ENCODE measurements around the gene FIBP.

Gene FIBP

DNA sequence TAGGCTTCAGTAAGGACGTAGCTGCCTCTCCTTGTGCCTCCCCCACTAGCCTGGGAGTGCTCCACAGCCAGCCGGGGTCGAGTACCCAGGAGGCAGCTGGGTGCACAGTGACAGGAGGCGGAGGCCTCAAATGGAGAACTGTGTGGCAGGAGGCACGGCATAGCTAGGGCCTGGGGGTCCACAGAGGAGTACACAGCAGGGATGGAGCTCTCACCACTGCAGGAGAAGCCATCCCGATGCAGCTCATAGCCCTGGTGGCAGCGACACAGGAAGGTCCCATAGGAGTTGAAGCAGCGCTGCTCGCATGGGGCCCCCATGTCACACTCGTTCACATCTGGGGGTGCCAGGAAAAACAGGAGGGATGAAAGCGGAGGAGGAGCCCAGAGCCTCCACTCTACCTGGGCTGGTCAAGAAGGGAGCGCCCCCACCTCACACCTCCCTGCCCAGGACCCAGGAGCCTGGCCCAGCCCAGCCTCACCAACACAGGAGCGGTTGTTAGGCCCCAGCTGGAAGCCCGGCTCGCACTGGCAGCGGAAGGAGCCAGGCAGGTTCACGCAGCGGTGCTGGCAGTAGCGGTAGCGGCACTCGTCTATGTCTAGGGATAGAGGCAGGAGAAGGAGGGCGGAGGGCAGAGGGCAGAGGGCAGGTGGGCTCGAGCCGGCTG, 18.5 kb downstream of the FIBP start:
- no peak for DNase-seq

DNA sequence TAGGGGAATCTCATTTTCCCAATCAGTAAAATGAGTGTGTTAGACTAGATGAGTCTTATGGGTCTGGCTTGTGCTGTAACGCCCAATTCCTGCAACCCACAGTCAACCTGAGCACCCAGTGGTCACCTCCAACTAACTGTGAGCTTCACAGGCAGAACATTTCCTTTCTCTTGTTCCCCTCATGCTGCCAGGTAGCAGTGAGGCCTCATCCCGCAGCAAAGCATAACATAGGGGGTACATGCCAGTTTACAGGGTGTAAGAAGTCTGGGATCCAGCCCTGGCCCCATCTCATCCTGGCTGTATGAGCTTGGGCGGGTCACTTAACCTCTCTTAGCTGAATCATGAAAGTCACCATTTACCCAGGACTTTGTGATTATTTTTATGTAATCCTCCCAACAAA, 19.4 kb downstream of the FIBP start:
- no peak for DNase-seq

DNA sequence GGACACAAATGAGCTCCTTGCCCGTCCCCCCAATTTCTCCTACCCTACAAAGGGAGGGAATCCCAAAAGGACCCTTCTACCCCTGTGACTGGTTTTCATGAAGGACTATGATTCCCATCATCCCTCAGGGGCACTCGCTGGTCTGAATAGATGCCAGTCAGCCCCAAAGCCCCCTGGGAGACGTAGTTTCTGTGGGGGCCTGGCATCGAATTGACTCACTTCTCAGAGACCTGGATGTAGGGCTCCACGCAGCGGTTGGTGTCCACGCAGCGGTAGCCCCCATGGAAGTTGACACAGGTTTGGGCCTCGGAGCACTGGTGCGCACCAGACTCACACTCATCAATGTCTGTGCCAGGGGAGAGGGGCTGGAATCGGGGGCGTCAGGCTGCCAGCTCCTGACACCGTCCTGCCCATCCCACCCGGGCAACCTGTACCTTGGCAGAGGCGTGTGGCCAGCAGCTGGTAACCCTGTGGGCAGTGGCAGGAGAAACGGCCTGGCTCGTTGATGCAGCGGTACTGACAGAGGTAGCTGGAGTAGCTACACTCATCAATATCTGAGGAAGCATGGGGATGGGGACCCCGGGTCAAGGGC, 20.1 kb downstream of the FIBP start:
- peak; percentile 64 for DNase-seq

DNA sequence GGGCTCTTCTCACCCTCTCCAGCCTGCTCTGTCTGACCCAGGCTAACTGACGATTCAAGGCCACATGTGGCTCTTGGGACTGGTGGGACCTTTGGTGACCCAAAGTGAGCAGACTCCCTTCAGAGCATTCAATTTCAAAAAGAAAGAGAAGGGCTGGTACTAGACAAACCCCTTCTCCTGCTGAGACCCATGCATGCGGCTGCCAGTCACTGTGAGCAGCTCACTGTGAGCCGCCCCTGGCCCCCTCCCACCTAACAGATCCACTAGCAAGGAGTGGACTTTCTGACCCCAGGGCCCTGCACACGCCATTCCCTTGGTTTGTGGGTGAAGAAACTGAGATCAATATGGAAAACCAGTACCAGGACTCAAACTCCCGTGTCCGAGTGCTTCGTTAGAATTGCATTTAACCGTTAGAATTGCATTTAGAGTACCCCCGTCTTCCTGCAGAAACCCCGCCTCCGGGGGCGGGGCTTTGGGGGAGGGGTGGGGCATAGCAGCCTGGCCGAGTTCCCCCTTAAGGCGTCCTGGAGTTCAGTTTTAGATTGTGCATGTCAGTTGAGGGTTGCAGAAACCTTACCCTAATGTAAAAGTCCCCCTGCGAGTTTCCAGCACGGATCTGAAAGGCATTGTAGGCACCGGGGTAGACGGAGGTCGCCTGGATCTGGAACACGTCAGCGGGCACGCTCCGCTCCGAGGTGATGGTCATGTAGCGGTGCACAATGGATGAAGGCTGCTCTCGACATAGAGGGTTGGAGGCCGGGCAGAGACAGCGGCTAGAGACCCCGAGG, 20.8 kb downstream of the FIBP start:
- DNase-seq: peak; percentile 48

DNA sequence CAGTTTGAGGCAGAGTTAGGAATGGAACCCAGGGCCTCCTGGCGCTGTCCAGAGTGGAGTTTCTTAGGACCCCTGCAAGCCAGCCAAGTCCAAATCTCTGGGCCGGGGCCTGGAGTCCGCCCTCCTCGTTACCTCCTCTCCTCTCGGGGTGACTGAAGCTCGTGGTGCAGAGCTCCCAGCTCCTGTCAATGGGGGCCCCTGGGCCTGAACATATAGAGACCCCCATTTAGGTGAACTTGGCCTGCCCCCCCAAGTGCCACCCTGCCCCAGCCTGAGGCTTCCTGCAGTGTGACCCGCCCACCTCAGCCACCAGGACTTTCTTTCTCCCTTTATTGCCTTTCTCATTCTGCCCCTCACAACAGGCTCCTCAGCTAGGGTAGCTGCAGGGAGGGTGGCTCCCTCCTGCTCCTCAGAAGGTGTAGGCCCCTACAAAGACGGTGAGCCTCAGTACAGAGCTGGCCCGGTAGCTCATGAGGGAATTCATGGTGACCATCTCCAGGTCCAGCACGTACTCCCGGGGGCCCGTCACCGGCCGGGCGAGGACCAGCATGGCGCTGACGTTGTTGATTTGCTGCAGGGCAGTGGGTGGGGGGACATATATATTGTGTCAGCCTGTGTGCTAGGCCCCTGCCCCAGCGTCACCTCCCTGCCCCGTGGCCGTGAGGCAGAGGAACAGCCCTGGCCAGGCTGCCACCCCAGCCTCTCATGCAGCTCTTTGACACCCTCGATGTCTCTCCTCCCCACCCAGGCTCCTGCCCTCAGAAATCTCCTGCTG, 21.6 kb downstream of the FIBP start:
- no peak for DNase-seq

DNA sequence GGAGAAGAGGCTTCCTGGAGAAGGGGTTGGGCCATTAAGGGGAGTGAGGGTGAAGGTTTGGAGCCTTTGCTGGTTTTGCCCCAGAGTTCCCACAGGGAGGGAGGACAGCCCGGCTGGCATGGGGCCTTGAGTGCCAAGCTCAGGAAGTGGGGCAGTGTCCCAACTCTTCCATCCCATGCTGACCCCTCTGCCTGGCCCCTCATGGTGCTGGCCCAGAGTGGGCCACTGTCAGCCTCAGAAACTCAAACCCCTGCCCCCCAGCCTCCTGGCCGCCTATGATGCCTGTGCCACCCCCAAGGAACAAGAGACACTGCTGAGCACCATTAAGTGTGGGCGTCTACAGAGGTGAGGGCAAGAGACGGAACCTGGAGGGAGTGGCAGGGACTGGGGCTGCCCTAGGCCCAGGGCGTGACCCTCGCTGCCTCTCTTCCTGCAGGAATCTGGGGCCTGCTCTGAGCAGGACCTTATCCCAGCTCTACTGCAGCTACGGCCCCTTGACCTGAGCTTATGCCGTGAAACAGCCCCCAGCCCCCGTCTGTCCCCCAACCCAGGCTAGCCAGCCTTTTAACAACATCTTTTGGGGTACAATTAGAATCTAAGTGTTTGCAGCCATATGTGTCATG, 22.6 kb downstream of the FIBP start:
- DNase-seq: no peak

DNA sequence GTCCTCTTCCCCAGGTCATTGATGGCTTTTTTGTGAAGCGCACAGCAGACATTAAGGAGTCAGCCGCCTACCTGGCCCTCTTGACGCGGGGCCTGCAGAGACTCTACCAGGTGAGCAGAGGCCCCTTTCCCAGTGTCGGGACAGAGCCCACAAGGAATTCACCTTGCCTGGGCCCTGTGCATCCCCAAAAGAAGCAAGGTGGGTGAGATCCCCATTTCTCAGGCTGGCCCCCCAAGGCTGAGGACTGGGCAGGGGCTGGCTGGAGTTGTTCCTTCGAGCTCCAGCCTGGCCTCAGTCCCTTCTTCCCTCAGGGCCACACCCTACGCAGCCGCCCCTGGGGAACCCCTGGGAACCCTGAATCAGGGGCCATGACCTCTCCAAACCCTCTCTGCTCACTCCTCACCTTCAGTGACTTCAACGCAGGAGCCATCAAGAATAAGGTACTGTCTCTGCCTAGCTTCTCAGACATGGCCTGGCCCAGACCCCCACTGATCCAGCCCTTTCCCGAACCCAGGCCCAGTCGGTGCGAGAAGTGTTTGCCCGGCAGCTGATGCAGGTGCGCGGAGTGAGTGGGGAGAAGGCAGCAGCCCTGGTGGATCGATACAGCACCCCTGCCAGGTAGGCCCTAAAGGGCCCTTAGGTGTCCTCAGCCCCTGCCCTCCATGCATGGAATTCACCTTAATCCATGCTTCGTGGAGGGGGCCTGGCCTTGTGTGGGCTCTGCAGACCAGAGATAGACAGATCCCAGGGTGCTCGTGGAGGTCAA, 23.4 kb downstream of the FIBP start:
- no peak for DNase-seq

DNA sequence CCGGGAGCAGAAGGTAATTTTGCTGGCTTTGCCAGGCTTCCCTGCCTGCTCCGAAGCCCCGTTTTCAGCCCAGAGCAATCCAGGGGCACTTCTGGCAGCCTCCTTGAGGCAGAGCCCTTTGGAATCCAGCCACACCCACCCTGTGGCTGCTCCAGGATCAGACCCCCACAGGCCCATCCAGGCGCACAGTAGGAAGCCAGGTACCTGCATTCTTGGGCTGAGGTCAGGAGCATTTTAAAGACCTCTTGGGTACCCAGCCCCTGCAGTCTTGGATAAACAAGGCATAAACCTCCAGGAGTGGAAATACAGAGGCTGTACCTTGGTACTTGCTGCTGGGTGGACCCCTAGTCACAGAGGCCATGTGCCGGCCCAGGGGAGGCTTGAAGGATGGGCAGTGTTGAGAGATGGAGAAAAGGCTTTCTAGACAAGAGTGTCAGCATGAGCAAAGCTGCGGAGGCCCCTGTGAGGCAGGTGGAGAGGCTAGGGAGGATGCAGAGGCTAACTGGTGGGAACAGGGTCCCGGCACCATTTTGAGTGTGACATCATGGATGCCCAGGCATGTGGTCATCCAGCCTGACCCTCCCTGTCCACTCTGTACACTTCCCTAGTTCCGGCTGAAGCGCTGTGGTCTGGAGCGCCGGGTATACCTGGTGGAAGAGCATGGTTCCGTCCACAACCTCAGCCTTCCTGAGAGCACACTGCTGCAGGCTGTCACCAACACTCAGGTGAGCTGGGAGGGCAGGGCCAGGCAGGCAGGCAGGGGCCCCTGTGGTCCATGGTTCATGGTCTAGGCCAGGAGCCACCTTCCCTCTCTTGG, 24.2 kb downstream of the FIBP start:
- no peak for DNase-seq

DNA sequence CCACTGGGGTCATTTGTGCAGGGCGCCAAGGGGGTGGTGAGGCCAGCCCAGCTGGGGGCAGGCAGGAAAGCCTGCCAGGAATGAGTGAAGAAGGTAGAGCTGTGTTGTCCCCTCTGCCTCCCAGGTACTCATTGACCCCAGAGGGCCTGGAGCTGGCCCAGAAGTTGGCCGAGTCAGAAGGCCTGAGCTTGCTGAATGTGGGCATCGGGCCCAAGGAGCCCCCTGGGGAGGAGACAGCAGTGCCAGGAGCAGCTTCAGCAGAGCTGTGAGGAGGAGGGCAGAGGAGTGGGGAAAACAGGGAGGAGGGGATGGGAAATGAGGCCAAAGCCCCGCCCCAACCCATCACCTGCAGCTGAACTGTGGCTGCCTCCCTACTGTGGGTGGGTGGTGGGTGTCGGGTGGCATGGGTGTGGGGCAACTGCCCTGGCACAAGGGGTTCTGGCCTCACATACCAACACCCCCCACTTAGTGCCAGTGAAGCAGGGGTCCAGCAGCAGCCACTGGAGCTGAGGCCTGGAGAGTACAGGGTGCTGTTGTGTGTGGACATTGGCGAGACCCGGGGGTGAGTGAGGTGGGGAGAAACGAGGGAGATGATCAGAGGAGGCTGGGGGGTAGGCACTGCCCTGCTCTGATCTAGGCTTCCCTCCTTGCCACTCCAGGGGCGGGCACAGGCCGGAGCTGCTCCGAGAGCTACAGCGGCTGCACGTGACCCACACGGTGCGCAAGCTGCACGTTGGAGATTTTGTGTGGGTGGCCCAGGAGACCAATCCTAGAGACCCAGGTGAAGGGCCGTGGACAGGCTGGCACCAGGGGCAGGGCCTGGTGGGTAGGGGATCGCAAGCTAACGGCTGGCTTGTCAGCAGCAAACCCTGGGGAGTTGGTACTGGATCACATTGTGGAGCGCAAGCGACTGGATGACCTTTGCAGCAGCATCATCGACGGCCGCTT, 25.1 kb downstream of the FIBP start:
- no peak for DNase-seq

DNA sequence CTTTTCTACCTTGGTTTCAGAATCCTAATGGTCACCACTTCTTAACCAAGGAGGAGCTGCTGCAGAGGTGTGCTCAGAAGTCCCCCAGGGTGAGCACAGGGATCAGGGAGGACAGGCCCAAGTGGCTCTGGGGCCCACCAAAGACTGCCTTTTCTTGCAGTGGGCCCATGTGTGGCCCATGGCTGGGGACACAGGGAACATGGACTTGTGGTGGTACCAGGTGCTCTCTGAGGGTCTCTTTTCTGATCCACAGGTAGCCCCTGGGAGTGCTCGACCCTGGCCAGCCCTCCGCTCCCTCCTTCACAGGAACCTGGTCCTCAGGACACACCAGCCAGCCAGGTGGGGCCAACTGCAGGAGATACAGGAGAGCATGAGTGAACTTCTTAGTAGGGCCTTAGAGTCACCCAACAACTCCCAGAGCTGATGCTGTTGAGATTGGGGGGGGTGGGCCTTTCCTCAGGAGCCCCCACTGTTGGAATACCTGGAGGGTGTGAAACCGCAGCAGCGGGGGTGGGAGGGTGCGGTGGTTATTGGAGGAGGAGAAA, 26.0 kb downstream of the FIBP start:
- DNase-seq: no peak

DNA sequence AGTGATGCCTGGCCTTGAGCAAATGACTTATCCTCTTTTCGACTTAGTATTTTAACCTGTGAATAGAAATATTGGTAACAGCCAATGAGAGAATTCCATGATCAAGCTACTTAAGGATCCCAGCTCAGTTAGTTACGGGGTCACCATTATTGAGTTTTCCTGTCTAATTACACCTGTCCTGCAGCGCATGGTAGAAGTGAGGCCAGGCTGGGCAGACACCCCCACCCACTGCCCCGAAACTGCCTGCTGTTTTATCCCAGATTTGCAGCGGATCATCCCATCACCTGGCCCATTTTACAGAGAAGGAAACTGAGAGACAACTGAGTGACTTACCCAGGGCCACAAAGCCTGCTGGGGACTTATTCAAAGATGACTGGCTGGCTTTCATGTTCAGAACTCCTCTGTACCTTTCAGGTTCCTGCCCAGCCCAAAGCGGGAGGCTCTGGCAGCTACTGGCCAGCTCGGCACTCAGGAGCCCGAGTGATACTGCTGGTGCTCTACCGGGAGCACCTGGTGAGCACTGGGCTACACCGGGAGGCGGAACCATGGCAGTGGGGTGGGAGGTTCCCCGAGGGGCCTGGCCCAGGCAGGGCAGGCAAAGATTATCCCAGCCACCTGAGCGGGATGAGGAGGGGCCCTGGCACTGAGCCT, 26.6 kb downstream of the FIBP start:
- no peak for DNase-seq

DNA sequence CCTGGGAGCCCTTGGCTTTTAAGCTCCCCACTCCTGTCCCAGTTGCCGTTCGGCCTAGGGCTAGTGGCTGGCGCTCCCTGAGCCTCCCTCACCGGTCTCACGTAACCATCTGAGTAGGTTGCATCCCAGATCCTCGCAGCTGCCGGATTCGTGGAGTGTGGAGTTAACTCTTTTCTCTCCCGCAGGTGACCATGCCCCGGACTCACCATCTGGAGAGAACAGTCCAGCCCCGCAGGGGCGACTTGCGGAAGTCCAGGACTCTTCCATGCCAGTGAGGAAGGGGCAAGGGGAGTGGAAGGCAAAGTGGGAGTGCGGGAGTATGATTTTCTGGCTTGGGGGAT, 27.1 kb downstream of the FIBP start:
- DNase-seq: no peak

DNA sequence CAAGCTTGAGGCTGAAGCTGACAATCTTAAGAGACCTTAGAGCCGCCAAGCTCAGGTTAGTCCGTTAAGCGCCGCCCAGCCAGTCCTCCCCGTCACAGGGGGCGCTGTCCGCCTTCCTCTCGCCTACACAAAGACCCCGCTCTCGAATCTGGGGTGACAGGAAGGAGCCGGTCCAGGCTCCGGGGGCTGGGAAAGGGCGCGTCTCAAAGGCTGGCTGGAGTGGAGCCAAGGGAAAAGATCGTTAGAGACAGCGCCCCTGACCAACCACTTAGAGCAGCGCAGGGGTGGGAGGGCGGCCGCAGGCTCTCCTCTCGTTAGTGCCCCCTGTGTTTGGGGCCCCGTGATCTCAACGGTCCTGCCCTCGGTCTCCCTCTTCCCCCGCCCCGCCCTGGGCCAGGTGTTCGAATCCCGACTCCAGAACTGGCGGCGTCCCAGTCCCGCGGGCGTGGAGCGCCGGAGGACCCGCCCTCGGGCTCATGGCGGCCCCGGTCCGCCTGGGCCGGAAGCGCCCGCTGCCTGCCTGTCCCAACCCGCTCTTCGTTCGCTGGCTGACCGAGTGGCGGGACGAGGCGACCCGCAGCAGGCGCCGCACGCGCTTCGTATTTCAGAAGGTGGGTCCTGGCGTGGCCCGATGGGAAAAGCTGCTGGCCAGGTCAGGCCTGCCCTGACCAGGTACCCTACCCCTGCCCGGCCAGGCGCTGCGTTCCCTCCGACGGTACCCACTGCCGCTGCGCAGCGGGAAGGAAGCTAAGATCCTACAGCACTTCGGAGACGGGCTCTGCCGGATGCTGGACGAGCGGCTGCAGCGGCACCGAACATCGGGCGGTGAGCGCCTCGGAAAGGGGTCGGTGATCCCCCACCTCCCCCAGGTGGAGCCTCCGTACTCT, 27.8 kb downstream of the FIBP start, which contains the start of gene MUS81:
TSS of gene MUS81 (plus strand) at position 156 of the 887 bp plus-strand sequence. CDS start at position 477, 321 bp downstream.
- peak; percentile 99 for DNase-seq

DNA sequence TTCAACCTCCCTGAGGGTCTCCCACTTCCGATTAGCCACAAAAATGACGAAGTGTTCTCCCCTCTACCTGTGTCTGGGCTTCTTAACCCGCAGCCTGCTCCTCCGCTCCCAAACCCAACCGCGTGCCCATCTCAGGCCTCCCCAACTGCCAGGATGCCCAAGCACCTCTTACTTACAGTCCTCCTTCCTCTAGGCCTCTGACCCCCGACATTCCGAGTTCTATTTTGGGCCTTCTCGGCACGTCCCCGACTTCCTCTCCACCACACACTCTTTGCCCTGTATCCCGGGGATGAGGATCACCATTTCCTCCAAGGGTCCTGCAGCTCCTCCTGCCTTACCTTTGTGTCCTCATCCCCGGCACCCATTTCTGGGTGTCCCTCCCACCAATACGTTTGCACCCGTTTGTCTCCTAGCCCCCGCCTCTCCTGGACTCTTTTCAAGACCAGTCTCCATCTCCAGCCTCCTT, 28.4 kb downstream of the FIBP start:
- DNase-seq: no peak

DNA sequence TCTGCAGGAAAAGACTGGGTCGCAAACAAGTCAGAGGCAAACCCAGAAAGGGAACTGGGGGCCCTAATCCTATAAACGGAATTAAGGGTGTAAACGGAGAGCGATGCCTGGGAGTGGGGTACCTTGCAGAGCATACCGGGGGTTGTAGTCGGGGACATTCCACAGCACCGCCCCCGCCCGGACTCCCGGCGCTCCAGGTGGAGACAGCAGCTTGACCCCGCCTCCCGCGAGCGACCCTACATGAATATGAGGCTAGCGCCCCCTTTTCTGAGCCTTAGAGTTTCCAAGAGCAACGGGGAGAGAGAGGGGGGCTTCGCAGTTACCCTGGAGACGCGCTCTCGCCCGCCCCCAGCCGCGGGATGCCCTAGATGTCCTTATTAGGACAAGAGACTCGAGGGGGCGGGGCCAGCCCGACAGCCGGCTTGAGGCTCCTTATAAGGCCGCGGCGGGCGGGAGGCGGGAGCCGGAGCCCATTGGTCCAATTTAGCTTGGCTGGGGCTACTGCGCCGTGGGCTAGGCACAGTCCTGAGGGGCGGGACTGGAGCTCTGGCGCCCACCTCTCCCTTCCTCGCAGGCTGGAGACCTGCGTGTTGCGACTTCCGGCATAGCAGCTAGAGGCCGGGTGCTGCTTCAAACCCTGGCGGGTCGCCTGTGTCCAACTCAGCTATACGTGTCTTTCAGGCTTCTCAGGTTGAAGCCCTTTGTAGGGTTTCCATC, 29.0 kb downstream of the FIBP start:
- DNase-seq: peak; percentile 99

DNA sequence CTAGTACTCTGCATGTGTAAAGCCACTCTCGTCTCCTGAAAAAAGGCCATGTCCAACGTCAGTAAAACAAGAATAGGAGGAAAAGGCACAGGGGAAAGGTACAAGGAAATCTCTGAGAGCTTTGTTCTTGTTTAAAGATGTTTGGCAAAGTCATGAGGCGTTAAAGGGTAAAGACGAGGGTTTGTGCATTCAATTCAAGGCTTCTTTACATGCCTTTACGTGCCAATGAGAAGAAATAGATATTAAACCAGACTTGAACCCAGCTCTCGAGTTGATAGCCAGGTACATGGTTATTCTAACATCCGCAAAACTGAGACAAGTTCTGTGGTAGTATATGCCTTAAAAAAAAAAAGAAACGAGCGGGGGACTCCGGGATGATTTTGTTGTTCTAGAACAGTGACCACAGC, 29.6 kb downstream of the FIBP start:
- no peak for DNase-seq
